ENCODE results near the gene TTLL11. TPM values are rescaled to one million over a fixed set of nuclear protein-coding genes. Genes with fewer than 3 reads are reported as not detected.

TTLL11 gene
- total RNA-seq, 1 experiment from 2014 or later: 3.5 TPM

DNA sequence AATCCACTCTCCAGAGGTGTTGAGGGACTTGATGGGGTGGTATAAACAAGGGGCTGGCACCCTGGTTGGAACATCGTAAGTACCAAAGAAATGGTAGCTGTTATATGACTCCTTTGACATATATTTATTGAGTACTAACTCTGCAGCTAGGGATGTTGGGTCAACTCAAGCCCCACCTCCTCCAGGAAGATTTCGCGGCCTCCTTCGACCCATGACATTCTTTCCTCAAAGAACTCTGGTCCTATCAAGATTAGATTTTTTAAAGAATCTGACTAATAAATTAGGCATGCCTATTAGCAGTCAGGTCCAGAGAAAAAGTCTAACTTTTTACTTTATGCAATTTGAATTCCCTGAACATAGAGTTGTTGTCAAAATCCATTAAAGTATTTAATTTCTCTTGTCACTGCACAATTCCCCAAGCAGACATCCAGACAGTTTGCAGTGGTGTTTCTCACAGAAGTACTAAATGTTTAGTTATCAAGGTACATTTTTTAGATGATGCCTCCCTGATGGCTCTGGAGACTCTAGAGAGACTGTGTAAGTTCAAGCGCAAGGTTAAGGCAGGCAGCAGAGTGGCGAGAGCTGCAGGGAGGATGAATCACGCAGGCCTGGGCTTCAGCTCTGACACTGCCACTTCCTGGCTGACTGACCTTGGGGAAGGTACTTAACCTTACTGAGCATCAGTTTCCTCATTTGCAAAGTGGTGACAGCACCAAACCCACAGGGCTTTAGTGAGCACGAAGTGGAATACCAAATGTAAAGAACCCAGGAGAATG, 209.6 kb downstream of the TTLL11 start:
- DNase-seq (ENCODE audit: low read depth): peak; percentile 79

DNA sequence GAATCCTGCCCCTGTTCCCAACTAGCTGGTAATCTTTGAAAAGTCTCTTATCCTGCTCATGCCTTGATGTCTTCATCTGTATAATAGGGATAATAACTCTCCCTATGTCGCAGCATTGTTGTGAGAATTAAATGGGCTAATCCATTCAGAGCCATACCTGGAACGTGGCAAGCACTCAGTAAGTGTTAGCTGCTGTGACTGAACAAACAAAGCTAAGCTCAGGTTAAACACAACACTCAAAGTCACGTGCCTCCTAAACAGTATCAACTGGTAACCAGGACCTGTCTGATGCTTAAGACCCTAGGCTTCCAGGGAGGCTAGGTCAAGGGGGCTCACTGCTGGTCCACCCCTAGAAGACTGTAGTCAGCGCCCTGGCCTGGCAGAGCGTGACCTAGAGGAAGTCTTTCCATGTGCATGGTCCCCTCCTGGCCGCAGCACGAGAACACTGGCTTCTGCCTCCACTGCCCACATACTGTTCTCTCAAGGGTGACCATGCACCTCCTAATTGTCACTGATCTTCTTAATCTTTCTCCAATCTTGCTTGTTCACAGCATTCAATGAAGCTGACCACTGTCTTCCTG, 211.1 kb downstream of the TTLL11 start:
- DNase-seq (ENCODE audit: low read depth): no peak

DNA sequence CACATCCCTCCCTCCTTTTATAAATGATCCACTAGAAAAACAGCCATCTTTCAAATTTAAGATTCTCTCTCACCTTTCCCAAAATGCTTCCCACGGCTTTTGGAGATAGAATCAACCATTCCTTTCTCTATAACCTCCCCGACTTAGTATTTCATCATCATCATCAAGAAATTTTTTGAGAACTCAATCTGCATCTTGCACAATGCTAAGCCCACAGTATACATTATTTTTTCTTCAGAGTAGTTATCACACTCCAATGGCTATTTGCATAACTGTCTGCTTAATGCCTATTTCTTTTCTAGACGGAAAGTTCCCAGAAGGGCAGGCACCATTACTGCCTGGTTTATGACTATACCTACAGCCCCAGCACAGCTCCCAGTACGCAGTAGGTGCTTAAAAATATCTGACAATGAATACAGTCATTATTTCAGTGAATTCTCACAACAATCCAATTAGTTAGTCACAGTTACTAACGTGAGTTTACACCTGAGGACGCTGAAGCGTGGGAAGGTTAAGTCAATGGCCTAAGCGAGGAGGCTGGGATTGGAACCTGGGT, 212.7 kb downstream of the TTLL11 start:
- no peak for DNase-seq (ENCODE audit: low read depth)

DNA sequence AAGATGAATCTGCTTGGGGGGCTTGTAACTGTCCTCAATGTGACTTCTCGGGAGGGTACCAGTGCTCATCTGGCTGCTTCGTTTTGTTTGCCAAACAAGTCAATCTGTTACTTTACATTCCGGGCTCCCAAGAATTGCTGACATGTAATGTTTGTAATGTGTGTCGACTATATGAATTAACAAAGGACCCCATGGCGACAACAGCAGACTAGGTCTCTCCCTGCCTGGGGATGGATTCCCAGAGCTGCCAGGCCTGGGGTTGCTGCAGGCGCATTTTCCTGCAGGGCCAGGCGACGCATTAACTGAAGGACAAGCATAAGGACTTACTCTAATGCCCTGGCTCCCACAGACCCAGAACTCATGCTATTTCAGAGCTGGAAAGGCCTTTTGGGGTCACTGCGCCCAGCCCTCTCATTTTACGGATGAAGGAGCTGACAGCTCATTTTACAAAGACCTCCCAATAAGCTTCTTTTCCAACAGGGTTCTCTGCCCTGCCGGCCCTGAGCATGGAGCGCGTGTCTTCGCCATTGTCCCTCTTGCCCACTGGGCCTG, 214.8 kb downstream of the TTLL11 start:
- no peak for DNase-seq (ENCODE audit: low read depth)

DNA sequence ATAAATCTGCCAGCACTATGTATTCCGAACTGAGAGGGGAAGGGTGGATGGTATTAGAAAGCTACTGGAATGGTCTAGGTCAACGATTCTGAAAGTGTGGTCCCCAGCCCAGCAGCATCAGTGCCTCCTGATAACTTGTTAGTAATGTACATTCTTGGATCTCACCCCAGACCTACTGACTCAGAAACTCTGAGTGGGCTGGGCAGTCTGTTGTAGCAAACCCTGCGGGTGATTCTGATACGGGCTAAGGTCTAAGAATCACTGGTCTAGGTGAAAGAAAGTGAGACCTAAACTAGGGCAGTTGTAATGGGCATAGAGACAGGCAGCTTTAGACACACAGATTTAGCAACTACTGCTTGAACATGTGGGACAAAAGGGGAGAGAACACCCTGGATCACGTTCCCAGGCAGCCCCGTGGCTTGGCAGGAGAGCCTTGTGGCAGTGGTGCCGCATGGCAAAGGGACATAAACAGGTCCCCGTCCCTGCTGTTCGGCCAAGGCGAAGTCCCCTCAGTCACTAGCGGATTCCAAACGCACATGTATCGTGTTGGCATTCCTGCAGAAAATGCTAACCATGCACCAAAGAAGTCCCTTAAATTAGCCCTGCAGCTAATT, 216.3 kb downstream of the TTLL11 start:
- peak; percentile 86 for DNase-seq (ENCODE audit: low read depth)

DNA sequence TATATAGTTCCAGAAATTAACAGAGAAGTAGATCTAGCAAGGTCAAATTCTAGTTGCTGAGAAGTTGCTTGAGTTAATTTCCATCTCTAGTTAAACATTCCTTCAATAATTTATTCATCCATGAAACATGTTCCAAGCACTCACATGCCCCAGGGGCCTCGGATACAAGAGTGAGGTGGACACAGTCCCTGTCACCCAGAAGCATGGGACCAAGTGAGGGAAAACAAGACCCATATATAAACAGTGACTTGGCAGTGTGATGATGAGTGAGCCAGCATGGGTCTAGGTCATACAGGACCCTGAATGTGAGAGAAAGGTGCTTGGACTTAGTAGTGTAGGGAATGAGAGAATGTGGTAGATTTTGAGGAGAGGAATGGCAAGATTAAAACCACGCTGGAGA, 216.9 kb downstream of the TTLL11 start:
- no peak for DNase-seq (ENCODE audit: low read depth)

DNA sequence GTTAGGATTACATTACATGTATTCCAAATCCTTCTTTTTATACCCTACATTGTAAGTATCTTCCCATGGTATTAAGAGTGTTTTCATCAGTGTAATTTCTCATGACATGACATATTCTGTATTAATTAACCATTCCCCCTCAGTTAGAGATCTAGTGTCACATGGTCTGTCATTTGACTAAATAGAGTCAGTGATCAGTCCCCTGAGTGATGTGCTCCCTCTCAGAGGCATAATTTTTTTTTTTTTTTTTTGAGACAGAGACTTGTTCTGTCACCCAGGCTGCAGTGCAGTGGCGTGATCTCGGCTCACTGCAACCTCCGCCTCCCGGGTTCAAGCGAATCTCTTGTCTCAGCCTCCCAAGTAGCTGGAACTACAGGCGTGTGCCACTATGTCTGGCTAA, 218.6 kb downstream of the TTLL11 start:
- DNase-seq (ENCODE audit: low read depth): no peak

DNA sequence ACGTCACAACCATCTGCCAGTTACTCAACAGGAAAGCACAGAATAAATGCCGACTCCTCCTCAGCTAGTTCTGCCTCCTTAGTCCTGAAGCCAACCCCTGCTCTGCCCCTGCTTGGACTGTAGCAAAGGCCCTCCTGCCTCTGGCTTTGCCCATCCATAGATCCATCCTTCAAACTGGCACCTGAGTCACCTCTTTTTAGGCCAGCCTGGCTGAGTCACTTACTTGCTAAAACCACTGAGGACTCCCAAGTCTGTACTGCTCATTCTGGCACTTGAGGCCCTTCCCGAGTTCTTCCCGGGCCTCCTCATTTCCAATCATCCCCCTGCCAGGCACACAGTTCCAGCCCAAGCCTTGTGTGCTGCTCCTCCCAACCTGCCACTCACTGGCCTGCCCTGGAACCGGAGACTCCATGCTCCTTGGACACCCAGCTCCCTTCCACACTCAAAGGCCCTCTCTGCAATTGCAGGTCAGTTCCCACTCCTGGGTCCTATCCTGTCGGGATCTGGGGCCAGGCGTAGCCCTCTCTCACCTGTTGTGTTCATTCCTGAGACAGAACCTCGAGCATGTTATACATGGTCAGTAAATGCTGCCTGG, 221.6 kb downstream of the TTLL11 start:
- DNase-seq (ENCODE audit: low read depth): peak; percentile 83

DNA sequence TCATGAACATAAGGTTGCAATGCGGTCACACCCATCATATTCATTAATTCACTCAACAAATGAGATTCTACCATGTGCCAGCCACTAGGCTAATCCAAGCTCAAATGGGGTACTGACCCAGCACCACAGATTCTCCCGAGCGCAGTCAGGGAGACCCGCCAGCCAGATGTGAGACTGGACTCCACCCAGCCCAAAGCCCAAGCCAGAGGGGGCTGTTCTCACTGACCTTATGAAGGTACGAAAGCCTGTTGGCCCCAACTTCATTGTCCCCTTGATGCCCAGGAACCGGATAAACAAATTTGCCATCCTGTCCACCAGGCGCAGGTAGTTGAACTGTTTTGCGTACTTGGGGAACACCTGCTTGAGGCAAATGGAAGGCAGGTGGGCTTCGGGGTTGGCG, 222.8 kb downstream of the TTLL11 start:
- no peak for DNase-seq (ENCODE audit: low read depth)

DNA sequence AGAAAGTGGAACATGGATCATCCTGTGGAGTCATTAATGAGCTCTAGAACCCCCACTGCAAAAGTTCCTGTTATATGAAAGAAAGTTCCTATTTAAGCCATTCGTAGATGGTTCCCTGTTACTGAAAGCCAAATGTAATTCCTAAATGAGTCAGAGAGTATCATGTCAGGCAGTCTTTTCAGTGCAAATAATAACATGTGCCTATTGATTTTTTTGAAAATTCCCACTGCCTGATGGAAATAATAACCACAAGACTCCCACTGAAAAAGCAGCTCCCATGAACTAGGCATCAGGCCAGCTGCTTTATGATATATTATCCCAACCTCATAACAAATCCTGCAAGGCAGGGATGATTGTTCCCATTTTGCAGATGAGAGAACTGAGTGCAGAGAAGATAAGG, 224.5 kb downstream of the TTLL11 start:
- DNase-seq (ENCODE audit: low read depth): no peak

DNA sequence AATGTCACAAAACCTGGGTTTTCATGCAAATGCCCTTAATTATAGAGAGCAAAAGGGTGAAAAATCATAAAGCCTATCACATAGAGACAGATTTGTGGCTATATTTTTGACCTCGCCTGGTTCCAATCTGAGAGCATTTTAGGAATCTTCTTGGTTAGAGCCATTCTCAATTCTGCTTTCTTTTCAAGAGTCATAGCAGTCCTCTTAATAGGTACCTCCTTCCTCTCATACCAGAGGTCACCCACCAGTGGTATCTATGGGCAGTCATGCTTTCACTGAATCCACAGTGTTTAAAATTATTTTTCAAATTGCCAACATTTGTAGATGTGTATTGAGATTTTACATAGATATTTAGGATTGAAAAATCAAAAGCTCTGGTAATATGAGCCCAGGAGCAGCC, 226.2 kb downstream of the TTLL11 start:
- no peak for DNase-seq (ENCODE audit: low read depth)

DNA sequence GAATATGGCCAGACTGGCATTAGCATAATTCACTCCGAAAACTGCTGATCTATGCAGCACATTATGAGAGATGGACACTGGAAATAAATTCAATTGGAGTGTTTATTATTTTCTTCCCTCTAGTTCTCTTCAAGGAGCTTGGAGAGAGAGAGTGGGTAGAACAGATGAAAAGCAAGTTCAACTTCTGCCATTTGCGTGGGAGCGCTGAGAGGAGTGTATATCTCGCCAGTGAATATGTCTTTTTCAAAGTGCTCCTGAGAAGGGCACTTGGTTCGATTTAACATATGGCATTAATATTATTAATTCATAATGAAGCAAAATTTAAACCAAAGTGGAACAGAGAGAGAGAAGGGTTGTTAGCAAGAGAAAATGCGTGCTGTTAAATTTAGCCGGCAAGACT, 227.2 kb downstream of the TTLL11 start:
- DNase-seq (ENCODE audit: low read depth): no peak

DNA sequence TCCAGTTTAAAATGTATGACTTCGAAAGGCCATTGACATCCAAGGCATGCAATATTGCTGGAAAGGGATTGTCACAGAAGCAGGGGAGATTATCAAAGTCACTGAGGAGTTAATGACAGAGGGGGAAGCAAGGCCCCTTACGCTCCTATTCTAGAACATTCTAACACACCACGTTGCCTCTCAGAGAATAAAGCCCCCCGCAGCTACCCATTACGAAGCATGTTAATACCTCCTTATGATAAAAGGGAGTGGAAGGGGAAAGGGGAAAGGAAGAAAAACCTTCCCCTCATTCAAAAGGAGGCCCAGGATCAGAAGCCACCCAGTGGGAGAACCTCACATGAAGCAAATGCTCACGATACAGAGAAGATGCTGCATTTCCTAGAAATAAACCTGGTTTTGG, 228.0 kb downstream of the TTLL11 start:
- DNase-seq (ENCODE audit: low read depth): no peak

DNA sequence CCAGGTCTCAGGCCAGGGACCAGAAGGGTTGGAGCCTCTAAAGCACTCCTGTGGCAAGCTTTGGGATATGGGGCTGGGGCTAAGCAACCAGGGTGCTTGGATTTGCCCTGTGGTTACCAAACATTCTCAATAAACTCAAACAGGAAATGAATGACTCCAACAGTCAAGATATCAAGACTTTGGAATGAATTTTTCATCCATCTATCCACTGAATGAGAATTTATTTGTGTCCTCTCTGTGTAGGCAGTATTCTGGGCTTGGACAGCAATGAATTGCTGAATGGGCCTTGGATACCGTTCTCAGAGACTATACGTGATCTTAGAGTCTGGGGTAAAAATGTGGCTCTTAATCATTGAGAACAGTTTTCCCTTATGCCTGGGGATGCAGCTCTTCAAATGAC, 229.2 kb downstream of the TTLL11 start:
- DNase-seq (ENCODE audit: low read depth): no peak

DNA sequence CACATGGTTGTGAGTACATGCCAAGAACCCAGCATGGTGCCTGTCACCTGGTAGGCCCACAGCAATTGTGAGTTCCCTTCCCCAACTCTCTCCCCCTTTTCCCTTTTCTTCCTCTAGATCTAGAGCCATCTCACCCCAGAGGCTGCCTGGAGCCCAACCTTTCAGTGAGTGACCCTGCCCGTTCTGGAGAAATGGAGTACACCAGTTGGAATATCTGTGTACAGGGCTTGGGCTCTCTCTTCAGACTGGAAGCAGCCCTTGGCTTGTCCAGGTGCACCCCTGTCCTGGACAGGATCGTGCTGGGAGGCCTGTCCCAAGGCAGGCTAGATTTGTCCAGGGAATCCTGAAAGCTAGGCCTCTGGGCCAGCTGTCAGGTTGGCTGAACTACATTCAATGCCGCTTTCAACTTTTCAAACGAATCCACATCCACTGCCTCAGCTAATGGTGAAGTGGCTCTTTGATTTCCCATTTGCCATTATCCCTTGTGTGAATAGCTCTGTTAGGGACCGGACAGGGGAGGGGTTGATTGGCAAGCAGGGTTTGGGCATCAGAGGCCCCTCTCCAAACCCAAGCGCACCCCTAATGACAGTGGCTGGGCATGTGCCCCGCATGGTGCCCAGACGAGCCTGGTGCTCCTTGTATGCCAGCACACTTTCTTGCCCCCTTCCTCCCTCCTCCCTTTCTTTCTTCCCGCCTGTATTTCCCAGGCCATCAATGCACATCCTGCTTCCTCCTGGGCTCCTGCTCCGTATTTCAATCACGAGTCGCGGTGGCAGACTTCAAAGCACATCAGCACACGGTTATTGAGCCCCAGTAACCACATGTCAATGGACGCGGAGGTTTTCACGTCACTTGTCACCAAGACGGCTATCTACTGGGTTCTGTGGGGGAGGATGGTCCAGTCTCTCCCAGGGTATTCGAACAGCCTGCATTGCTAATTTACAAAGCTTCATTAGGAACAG, 230.5 kb downstream of the TTLL11 start:
- no peak for DNase-seq (ENCODE audit: low read depth)

DNA sequence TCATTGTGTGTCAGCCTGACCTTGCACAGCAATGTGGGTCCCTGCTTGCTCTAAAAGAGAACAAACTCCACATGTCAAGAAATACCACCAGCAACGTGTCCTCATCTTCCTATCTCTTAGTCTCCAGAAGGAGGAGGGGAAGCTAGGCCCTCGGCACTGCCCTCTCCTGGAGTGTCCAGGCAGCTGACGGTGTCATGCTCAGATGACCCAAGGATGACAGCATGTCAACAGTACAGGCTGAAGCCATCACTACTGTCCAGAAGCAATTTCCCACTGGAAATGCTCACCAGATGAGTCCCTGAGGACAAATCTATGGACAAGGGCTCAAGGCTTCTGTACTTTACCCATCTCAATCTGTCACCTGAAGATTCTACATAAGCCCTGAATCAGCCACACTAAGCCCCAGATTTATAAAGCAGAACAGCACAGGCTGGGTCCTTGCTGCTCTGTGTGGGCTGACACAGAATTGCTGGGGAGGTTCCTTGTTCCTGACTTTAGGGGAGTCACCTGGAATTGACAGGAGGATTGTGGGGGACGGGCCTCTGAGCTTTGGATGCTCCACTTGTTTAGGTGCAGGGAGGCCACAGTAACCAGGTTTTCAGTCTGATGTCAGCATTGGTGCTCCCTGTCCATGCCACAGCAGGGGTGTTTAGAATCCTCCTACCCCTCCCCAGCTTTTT, 231.5 kb downstream of the TTLL11 start:
- peak; percentile 48 for DNase-seq (ENCODE audit: low read depth)

DNA sequence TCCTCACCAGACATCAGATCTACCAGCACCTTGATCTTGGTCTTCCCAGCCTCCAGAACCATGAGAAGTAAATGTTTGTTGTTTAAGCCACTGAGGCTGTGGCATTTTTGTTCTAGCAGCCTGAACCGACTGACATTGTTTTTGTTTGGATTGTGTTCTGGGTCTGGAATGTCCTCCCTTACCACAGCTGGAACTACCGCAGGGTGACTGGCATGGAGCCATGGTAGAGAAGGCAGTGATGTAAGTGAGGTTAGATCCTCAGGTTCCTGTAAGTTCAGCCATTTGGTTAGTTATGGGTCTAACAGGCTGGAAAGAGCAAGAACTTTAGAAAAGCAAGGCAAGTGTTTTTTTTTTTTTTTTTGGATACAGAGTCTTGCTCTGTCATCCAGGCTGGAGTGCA, 232.4 kb downstream of the TTLL11 start:
- DNase-seq (ENCODE audit: low read depth): peak; percentile 89

DNA sequence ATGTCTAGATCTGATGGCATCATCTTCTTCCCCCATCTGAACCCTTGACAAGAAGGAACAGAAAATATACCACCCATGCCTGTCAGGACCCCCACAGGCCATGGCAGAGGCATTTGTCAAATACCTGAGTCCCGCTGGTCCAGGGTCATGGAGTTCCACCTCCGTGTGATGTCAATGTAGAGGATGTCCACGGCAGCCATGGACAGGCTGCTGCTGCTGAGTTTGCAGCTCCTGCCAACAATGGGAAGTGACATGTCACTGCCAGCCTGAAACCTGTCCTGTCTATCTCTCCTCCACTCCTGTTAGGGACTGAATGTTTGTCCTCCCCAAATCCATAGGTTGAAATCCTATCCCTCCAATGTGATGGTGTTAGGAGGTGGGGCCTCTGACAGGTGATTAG, 232.9 kb downstream of the TTLL11 start:
- no peak for DNase-seq (ENCODE audit: low read depth)

DNA sequence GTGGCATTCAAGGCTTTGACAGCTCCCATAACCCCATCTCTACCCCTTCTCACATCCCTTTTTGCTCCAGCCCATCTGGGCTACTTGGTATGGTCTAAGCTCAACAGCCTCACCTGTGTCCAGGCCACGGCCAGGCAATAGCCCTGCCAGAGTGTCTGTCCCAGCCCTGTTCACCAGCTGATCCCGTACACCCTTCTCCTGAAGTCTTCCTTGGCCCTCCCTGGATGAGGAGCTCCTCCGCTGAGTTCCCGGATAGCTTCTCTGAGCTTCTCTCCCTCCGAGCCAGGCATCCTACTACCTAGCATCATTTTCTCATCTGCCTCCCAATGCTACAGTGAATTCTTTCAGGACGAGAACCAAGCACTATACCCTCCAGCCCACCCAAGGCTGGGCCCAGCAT, 233.5 kb downstream of the TTLL11 start:
- DNase-seq (ENCODE audit: low read depth): no peak

DNA sequence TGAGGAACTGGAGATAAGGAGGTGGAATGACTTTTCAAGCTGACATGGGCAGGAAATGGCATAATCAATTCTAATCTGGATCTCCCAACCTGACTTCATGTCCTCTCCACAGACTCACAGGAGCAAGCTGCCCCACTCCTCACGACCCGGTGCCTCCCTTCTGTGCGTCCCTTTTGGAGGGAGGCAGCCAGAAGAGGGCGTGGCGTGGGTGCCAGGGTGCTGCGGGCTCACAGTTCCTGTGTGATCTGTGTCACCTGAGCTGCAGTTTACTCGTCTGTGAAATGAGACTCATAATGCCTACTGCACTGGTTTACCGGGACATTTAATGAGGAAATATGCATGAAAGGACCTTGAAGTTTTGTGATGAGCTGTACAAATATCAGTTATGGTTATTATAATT, 234.3 kb downstream of the TTLL11 start:
- no peak for DNase-seq (ENCODE audit: low read depth)

DNA sequence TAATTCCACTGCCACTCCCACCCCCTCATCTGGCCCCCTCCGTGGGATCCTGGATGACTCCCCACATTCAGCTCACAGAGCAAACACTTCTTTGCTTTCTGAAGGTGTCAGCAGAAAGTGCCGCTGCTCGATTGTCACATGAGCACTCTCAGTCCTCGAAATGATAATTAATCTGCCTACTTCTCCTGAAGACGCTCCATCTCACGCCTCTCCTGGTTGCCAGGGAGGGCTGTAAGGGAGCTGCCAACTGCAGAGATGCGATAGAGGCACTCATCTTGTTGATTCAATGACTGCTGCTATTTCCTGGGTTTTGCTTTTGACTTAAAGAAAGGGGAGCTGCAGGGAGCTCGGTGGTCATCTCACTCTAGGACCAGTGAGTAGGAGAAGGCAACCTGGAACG, 235.2 kb downstream of the TTLL11 start:
- no peak for DNase-seq (ENCODE audit: low read depth)
